Measurements from ENCODE around the gene STRA8. TPM values are rescaled to one million over a fixed set of nuclear protein-coding genes. Genes with fewer than 3 reads are reported as not detected.

Gene STRA8
- total RNA-seq, 1 donor from 2014 or later, result not detected

DNA sequence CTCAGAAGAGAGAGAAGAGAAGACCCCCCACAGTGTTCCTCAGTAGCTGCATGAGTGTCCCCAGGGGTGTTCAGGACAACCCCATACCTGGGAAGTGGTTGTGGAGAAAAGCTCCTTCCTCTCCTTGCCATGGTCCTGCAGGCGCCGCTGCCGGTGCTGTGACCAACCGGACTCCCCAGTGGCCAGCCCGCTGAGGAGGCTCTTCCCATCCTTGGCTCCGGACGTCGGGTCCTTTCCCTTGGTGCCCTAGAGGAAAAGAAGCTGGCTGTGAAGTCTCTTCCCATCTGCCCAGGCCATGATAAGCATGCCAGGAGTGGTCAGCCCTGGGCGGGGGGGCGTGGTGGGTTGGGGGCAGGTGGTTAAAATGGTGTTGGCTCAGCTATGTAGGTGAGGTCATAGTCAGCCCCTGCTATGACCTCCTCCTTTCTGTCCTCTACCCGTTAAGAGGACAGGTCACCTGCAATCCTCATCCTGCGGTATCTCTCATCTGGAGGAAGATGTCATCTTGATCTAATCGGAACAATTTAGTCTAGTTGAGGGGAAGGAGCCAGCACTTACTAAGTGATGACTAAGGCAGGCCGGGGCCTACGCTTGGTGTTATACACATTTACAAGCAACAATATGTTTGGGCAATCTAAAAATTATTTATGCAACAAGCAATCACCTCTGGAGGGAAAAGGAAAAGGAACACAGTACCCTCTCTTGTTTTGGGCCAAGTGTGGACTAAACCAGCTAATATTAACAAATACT, 35.6 kb upstream of the STRA8 start:
- Histone ChIP-seq H3K36me3 (peaks cover 78% of the 10 kb centered on the region), H3K27ac (replicated peaks) (no peak overlapping the region), H3K9me3 (replicated peaks) (no peaks in the 10 kb centered on the region), H3K4me1 (peaks cover 20% of the 10 kb centered on the region), H3K4me3 (no peak overlapping the region), H3K27me3 (ENCODE audit: low read depth) (no peaks in the 10 kb centered on the region)
- DNase-seq, result no peak
- intact Hi-C loops (cut with micrococcal nuclease), result no loop called here
- TF ChIP-seq, protein P1, sequence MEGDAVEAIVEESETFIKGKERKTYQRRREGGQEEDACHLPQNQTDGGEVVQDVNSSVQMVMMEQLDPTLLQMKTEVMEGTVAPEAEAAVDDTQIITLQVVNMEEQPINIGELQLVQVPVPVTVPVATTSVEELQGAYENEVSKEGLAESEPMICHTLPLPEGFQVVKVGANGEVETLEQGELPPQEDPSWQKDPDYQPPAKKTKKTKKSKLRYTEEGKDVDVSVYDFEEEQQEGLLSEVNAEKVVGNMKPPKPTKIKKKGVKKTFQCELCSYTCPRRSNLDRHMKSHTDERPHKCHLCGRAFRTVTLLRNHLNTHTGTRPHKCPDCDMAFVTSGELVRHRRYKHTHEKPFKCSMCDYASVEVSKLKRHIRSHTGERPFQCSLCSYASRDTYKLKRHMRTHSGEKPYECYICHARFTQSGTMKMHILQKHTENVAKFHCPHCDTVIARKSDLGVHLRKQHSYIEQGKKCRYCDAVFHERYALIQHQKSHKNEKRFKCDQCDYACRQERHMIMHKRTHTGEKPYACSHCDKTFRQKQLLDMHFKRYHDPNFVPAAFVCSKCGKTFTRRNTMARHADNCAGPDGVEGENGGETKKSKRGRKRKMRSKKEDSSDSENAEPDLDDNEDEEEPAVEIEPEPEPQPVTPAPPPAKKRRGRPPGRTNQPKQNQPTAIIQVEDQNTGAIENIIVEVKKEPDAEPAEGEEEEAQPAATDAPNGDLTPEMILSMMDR (IDR thresholded peaks at IDR 0.05; ENCODE audit: borderline replicate concordance), result no peak

DNA sequence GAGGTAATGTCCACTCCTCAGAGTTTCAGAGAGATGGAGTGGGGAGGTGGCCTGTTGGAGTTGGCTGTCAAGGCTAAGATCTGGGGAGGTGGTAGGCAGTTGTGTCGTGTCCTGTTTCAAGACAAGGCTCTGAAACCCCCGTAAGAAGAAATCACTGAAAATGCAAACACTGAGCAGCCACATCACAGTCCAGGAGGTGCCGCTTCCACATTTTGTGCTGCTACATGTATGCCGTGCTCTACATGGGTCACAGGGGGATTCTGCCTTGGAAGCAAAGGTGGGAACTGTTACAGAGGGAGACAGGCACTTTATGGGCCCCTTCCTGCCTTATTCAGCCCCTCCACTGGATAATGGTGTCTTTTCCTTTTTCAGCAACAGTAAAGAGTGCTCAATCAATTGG, 34.2 kb upstream of the STRA8 start:
- TF ChIP-seq, protein P1 (IDR thresholded peaks at IDR 0.05; ENCODE audit: borderline replicate concordance), result no peak
- Histone ChIP-seq H3K36me3 (peaks cover 81% of the 10 kb centered on the region), H3K4me3 (no peak overlapping the region), H3K4me1 (peaks cover 20% of the 10 kb centered on the region), H3K9me3 (replicated peaks) (no peaks in the 10 kb centered on the region), H3K27ac (replicated peaks) (no peak overlapping the region), H3K27me3 (ENCODE audit: low read depth) (no peaks in the 10 kb centered on the region)
- no peak for DNase-seq
- intact Hi-C loops (cut with micrococcal nuclease), result no loop called here

DNA sequence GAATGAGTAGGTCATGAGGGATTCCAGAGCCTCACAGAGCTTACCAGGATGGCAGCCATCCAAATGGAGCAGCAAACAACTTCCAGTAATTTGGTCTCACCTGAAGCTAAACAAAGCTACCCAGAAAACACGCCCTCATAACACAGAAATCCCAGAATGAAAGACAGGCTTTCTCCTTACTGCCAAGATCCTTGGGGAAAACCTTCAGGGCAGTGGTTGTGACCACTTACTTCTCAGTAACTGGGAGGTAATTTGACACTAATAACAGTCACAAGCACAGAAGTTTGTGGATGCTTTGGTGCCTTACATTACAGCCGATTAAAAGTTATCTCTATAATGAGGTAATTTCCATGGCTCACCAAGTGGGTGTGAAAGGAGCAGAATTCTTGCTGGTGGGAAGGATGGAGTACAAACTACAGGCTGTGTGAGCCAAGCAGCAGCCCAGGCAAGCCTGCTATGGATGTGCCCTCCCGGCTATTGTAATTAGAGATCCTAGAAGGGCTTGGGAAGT, 32.8 kb upstream of the STRA8 start:
- Histone ChIP-seq H3K27me3 (ENCODE audit: low read depth) (no peaks in the 10 kb centered on the region), H3K36me3 (peaks cover 81% of the 10 kb centered on the region), H3K4me3 (no peak overlapping the region), H3K27ac (replicated peaks) (no peak overlapping the region), H3K9me3 (replicated peaks) (no peaks in the 10 kb centered on the region), H3K4me1 (peaks cover 20% of the 10 kb centered on the region)
- no peak for DNase-seq
- intact Hi-C loops (cut with micrococcal nuclease), result no loop called here
- TF ChIP-seq, protein P1 (IDR thresholded peaks at IDR 0.05; ENCODE audit: borderline replicate concordance), result no peak

DNA sequence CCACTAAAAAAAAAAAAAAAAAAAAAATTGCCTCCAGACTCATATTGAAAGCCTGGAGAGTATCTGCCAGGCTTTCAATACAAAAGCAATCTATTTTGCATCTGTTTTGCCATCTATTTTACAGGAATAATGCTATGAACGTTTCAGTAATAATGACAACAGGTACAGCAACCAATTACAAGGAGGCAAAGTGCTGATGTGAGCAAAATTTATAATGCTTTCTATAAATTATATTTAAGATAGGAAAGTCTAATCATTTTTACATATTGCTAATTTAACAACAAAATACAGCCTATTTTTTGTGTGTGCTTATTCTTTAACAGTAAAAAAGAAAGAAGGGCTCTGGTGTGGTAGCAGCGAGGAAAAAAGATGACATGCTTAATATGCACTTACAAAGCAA, 32.3 kb upstream of the STRA8 start:
- Histone ChIP-seq H3K4me1 (peaks cover 20% of the 10 kb centered on the region), H3K4me3 (no peak overlapping the region), H3K36me3 (peaks cover 79% of the 10 kb centered on the region), H3K27me3 (ENCODE audit: low read depth) (no peaks in the 10 kb centered on the region), H3K9me3 (replicated peaks) (no peaks in the 10 kb centered on the region), H3K27ac (replicated peaks) (no peak overlapping the region)
- intact Hi-C loops (cut with micrococcal nuclease), result no loop called here
- DNase-seq, result no peak
- TF ChIP-seq, protein P1 (IDR thresholded peaks at IDR 0.05; ENCODE audit: borderline replicate concordance), result no peak

DNA sequence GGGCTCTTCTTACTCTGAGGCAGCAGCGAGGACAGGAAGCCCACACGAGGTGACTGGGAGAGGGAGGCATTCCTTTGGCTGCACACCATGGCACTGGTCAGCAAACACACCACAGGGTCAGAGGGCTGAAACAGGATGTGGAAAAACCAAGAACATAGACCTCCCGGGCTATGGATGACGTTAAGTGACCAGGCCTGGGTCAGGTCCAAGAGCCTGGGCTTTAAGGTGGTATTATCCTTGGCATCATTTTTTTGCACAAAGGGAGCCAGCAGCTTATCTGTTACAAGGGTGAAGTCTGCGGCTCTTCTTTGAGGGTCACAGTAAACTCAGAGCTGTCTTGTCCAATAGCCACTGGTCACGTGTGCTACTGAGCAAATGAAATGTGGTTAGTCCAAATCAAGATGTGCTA, 29.3 kb upstream of the STRA8 start:
- intact Hi-C loops (cut with micrococcal nuclease), result no loop called here
- H3K4me3 ChIP-seq, result no peak overlapping the region
- no peaks in the 10 kb centered on the region for H3K9me3 ChIP-seq (replicated peaks)
- peaks cover 25% of the 10 kb centered on the region for H3K4me1 ChIP-seq
- H3K36me3 ChIP-seq, result peaks cover 54% of the 10 kb centered on the region
- H3K27me3 ChIP-seq (ENCODE audit: low read depth), result no peaks in the 10 kb centered on the region
- TF ChIP-seq, protein P1 (IDR thresholded peaks at IDR 0.05; ENCODE audit: borderline replicate concordance), result no peak
- no peak overlapping the region for H3K27ac ChIP-seq (replicated peaks)
- no peak for DNase-seq

Measured in left ventricle myocardium inferior (tissue), 1 donor.